B cell (primary cell): ENCODE results near the gene CACNA2D3. TPM values are rescaled to one million over a fixed set of nuclear protein-coding genes. Genes with fewer than 3 reads are reported as not detected.

Source experiments
- ATAC-seq: fragments of 200-7000 bp; cut with Tn5 transposase; one replicate; pipeline ENCODE4 v1.10.0; 2021; ENCODE audit warnings: low read depth, mild to moderate bottlenecking, moderate number of reproducible peaks, moderate library complexity
- CTCF ChIA-PET: fragments of 350-600 bp; sonication (Branson Sonifier 250); formaldehyde crosslinking; loops from one replicate; lab custom pipeline; 2021; ENCODE audit warnings: antibody characterized with exemption, inconsistent platforms; lab: Charles Lee
- POLR2A ChIA-PET: fragments of 350-600 bp; sonication (Branson Sonifier 250); formaldehyde crosslinking; loops from one replicate; lab custom pipeline; 2021; ENCODE audit warnings: antibody characterized with exemption; lab: Charles Lee
- DNase-seq: peaks from one replicate; pipeline ENCODE4 v3.0.0; 2013
- H2AFZ ChIP-seq: 2 replicates; pipeline ENCODE4 v1.6.1; 2012; ENCODE audit warnings: mild to moderate bottlenecking, low read depth, low read length; ENCODE audit not compliant: insufficient read depth, poor library complexity, severe bottlenecking
- H3K27ac ChIP-seq, 2 donors: 1 replicate in 1 of 2; 2 replicates in 1 of 2; pipeline ENCODE4 v1.5.1; 2012 to 2013; ENCODE audit warnings: low read length in 2 of 2, mild to moderate bottlenecking in 2 of 2, moderate library complexity in 1 of 2
- H3K27me3 ChIP-seq, 4 experiments: fragments of 200-600 bp in 1 of 4; sonication (generic) in 1 of 4; replicated peaks in 1 of 4; 1 replicate in 2 of 4; 2 replicates in 2 of 4; pipeline versions ENCODE4 v1.6.1 to v1.7.0; 2013 to 2016; ENCODE audit warnings: low read length in 3 of 4, mild to moderate bottlenecking in 2 of 4, mixed read lengths in 1 of 4, moderate library complexity in 1 of 4; ENCODE audit not compliant: insufficient read depth in 4 of 4, control insufficient read depth in 3 of 4; ENCODE audit errors: control extremely low read depth in 1 of 4
- H3K36me3 ChIP-seq, 2 experiments: replicated peaks in 1 of 2; 1 replicate in 1 of 2; 2 replicates in 1 of 2; pipeline versions ENCODE4 v1.6.1 to v1.7.1; 2013; ENCODE audit warnings: low read length in 1 of 2; ENCODE audit not compliant: insufficient read depth in 2 of 2, control insufficient read depth in 1 of 2; ENCODE audit errors: control extremely low read depth in 1 of 2, extremely low read depth in 1 of 2
- H3K4me1 ChIP-seq, 2 donors: fragments of 200-600 bp in 1 of 2; sonication (generic) in 1 of 2; 1 replicate in 1 of 2; 2 replicates in 1 of 2; pipeline versions ENCODE4 v1.5.1 to v1.6.1; 2013 to 2017; ENCODE audit warnings: low read length in 2 of 2; ENCODE audit not compliant: control insufficient read depth in 2 of 2, insufficient read depth in 2 of 2
- H3K4me2 ChIP-seq: replicated peaks from 2 replicates; pipeline ENCODE3; 2012; ENCODE audit warnings: mild to moderate bottlenecking, low read depth, low read length; ENCODE audit not compliant: poor library complexity, severe bottlenecking
- H3K4me3 ChIP-seq, 5 experiments: fragments of 200-600 bp in 1 of 5; sonication (generic) in 1 of 5; 1 replicate in 3 of 5; 2 replicates in 2 of 5; pipeline versions ENCODE4 v1.5.1 to v1.7.0; 2011 to 2016; ENCODE audit warnings: low read length in 4 of 5, mild to moderate bottlenecking in 4 of 5, low read depth in 2 of 5, control low read depth in 1 of 5, moderate library complexity in 1 of 5; ENCODE audit not compliant: insufficient read depth in 1 of 5; ENCODE audit errors: control extremely low read depth in 1 of 5, extremely low read depth in 1 of 5
- H3K79me2 ChIP-seq: fragments of 200-600 bp; sonication (generic); one replicate; pipeline ENCODE4 v1.6.0; 2016; ENCODE audit warnings: low read length; ENCODE audit not compliant: control insufficient read depth, insufficient read depth
- H3K9ac ChIP-seq: fragments of 200-600 bp; sonication (generic); 2 replicates; pipeline ENCODE4 v1.6.1; 2017; ENCODE audit warnings: mild to moderate bottlenecking, low read length, moderate library complexity
- H3K9me3 ChIP-seq, 3 donors: one replicate each; pipeline versions ENCODE4 v1.6.1 to v1.7.1; 2013; ENCODE audit warnings: low read length in 2 of 3; ENCODE audit not compliant: control insufficient read depth in 2 of 3, insufficient read depth in 1 of 3; ENCODE audit errors: control extremely low read depth in 1 of 3
- H4K20me1 ChIP-seq: 2 replicates; pipeline ENCODE4 v1.6.0; 2012; ENCODE audit warnings: mild to moderate bottlenecking, low read length; ENCODE audit not compliant: insufficient read depth, control insufficient read depth, poor library complexity, severe bottlenecking
- H3K27ac Mint-ChIP-seq: one replicate; pipeline ENCODE4 v1.8.0; 2021; ENCODE audit warnings: mixed read lengths
- H3K27me3 Mint-ChIP-seq: one replicate; pipeline ENCODE4 v1.8.0; 2021; ENCODE audit warnings: mixed read lengths
- H3K4me1 Mint-ChIP-seq: one replicate; pipeline ENCODE4 v1.8.0; 2021; ENCODE audit warnings: mixed read lengths
- H3K4me3 Mint-ChIP-seq: one replicate; pipeline ENCODE4 v1.8.0; 2021; ENCODE audit warnings: mixed read lengths
- H3K9me3 Mint-ChIP-seq: one replicate; pipeline ENCODE4 v1.8.0; 2022; ENCODE audit warnings: mixed read lengths; ENCODE audit not compliant: insufficient read depth
- CTCF ChIP-seq: fragments of 200-600 bp; IDR thresholded peaks from one replicate; pipeline ENCODE4 v1.8.0; 2022; ENCODE audit warnings: antibody characterized with exemption, mild to moderate bottlenecking
- EZH2 ChIP-seq: IDR thresholded peaks from 2 replicates; pipeline ENCODE4 v1.6.1; 2012; ENCODE audit warnings: borderline replicate concordance, low read depth, mild to moderate bottlenecking, moderate library complexity, low read length; ENCODE audit not compliant: insufficient read depth, poor library complexity, severe bottlenecking
- WGBS: methylation state at CpG from one replicate; pipeline ENCODE4 v1.1.5; 2013; ENCODE audit warnings: missing lambda C conversion rate; ENCODE audit not compliant: insufficient coverage; 5-methylcytosine and 5-hydroxymethylcytosine counted together
- intact Hi-C: fragments of 100-400 bp; cut with micrococcal nuclease; formaldehyde crosslinking; loops from one replicate; pipeline ENCODE4 v1.10.0; 2022
- polyA plus RNA-seq: library from polyadenylated mRNA; depleted of rRNA; stranded (reverse); fragments of >200 nt; gene quantifications from 2 replicates; pipeline ENCODE4 v1.2.3, GENCODE V29; 2012
- total RNA-seq, 2 donors: library from RNA; stranded (reverse); fragments of 120-200 nt in 1 of 2; gene quantifications; 1 replicate in 1 of 2; 2 replicates in 1 of 2; pipeline versions ENCODE4 v1.2.3 to v1.2.4, GENCODE V29; 2013 to 2022

The CACNA2D3 gene
- total and polyA plus RNA-seq, 2 donors (not counting 1 experiment from before 2014, with no cell fraction given): not detected

GRCh38 chr3:54488297-54488696, 365.9 kb downstream of the CACNA2D3 start:
- H3K4me1 ChIP-seq: no peaks in the 10 kb centered on the region
- H3K9me3 Mint-ChIP-seq: peaks cover 2% of the 10 kb centered on the region
- H3K9me3 ChIP-seq: peaks cover 0 to 7% (median 0%) of the 10 kb centered on the region in 3 donors
- WGBS: 100% methylated on average over 2 of the region's 5 CpGs
- no peak overlapping the region for H3K9ac ChIP-seq
- H4K20me1 ChIP-seq: no peaks in the 10 kb centered on the region
- TF ChIP-seq EZH2 (no peak), CTCF (no peak)
- H3K4me1 Mint-ChIP-seq: no peaks in the 10 kb centered on the region
- H2AFZ ChIP-seq: no peak overlapping the region
- H3K27me3 ChIP-seq: no peaks in the 10 kb centered on the region
- ATAC-seq: no peak
- no peak overlapping the region for H3K27ac Mint-ChIP-seq
- intact Hi-C loops: no loop called here
- no peak overlapping the region for H3K27ac ChIP-seq
- CTCF ChIA-PET: no interaction called here
- H3K79me2 ChIP-seq: no peaks in the 10 kb centered on the region
- POLR2A ChIA-PET: no interaction called here
- H3K27me3 Mint-ChIP-seq: no peaks in the 10 kb centered on the region
- H3K4me3 ChIP-seq: no peak overlapping the region
- H3K4me3 Mint-ChIP-seq: no peak overlapping the region
- H3K36me3 ChIP-seq: no peaks in the 10 kb centered on the region
- no peak for DNase-seq
- no peak overlapping the region for H3K4me2 ChIP-seq

GRCh38 chr3:54494209-54494608, 371.9 kb downstream of the CACNA2D3 start:
- TF ChIP-seq CTCF (no peak), EZH2 (no peak)
- H3K79me2 ChIP-seq: no peaks in the 10 kb centered on the region
- H3K27me3 ChIP-seq: no peaks in the 10 kb centered on the region
- ATAC-seq (no peak), DNase-seq (no peak)
- H3K27ac ChIP-seq: no peak overlapping the region
- 80% methylated on average over 1 of the region's 4 CpGs for WGBS
- Mint-ChIP-seq H3K27me3 (no peaks in the 10 kb centered on the region), H3K9me3 (peaks cover 9% of the 10 kb centered on the region), H3K4me3 (no peak overlapping the region), H3K4me1 (no peaks in the 10 kb centered on the region), H3K27ac (no peak overlapping the region)
- intact Hi-C loops: no loop called here
- H3K4me1 ChIP-seq: no peaks in the 10 kb centered on the region
- no peak overlapping the region for H3K4me2 ChIP-seq
- H3K9ac ChIP-seq: no peak overlapping the region
- no peaks in the 10 kb centered on the region for H3K36me3 ChIP-seq
- H3K9me3 ChIP-seq: peaks cover 0 to 3% (median 1%) of the 10 kb centered on the region in 3 donors
- H2AFZ ChIP-seq: no peak overlapping the region
- ChIA-PET POLR2A (no interaction called here), CTCF (no interaction called here)
- no peak overlapping the region for H3K4me3 ChIP-seq
- H4K20me1 ChIP-seq: no peaks in the 10 kb centered on the region
